Erythroblast (primary cell): ENCODE data around the gene MAPK10.

Experiments used
- GATA1 ChIP-seq: IDR thresholded peaks from 2 replicates; pipeline ENCODE4 v1.6.1; 2011; ENCODE audit warnings: low read depth, mild to moderate bottlenecking, control low read depth, low read length, moderate library complexity
- POLR2A ChIP-seq: IDR thresholded peaks from 2 replicates; pipeline ENCODE4 v1.6.1; 2011; ENCODE audit warnings: mild to moderate bottlenecking, low read length

GRCh38 chr4:85966373-85966772 lies 393.5 kb downstream of the MAPK10 start:
- TF ChIP-seq POLR2A (no peak), GATA1 (no peak)
